Mononuclear cell (primary cell): ENCODE data around the gene RADIL. TPM values are rescaled to one million over a fixed set of nuclear protein-coding genes. Genes with fewer than 3 reads are reported as not detected.

Experiments used
- H3K27me3 ChIP-seq: 2 replicates; pipeline ENCODE4 v1.6.0; 2011; ENCODE audit warnings: low read length, control low read depth; ENCODE audit not compliant: insufficient read depth
- H3K4me1 ChIP-seq: 2 replicates; pipeline ENCODE4 v1.5.1; 2011; ENCODE audit warnings: mild to moderate bottlenecking, low read length, control low read depth; ENCODE audit not compliant: insufficient read depth
- H3K4me3 ChIP-seq: 2 replicates; pipeline ENCODE4 v1.5.1; 2011; ENCODE audit warnings: mild to moderate bottlenecking, low read length, moderate library complexity
- H3K9me3 ChIP-seq: 2 replicates; pipeline ENCODE4 v1.5.1; 2011; ENCODE audit warnings: low read depth, mild to moderate bottlenecking, control low read depth, low read length
- total RNA-seq: library from RNA; depleted of rRNA; stranded (reverse); fragments of >200 nt; gene quantifications from one replicate; pipeline ENCODE4 v1.2.3, GENCODE V29; 2012

Gene RADIL
- total RNA-seq, 1 donor: not detected

DNA sequence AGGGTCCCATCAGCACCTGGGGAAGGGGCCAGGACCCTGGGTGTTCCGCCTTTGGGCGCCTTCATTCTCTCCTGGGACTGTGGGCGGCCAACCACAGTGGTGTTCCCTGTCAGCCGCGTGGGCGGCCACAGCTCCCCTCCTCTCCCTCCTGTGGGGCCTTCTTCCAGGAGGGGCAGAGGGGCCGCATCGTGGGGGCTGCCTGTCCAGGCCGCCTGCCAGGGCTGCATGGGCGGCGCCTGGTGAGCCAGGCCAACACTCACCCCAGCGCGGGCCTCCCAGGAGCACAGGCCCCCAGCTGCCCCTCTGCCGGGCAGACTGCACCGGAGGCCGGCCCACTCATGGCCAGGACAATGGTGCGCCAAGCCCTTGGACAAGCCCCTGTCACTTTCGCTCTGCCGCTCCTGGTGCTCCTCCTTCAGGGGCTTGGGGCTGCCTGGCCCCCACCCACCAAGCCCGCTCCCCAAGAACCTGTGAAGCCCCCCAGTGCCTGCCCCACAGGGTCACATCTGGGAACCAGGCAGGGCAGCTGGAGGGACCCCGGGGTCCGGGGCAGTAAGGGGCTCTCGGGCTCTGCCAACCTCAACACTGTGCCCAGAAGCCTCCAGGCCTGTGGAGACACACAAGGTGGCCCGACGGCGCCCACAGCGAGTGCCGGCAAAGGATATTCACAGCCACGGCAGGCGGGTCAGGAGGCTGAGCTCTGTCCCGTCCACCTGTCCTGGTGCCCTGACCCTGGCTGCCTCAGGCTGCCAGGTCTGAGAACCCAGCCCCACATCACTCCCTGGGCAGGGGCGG is 65.3 kb downstream of the RADIL start:
- H3K9me3 ChIP-seq: no peaks in the 10 kb centered on the region

DNA sequence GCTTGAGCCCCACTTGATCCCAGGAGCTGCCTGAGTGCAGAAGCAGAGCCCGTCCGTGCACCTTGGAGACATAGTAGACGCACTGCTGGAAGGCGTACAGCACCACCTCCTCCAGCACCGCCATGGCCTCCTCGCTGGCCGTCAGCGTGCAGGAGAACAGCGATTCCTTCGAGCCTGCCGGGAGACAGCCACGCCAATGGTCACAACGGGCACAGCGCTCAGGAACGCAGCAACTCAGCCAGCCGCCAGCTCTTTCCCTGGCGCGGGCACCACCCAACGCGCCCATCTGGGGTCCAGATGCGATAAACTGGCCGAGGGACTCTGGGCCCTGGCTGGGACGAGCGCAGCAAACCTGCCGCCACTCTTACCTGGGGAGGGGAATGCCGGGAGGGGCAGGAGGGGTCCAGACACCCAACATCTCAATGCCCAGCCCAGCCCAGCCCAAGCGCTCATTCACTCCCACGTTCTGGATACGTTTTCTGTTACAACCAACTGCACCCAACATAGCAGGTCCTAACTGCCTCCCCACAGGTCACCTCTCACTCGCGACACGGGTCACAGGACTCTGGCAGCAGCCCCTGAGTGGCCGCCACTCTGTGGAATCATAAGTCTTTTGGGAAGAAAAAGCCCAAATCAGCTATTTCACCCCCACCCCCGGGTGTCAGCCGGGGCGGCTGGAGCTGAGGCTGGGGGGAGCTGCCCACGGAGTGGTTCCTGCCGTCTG is 66.2 kb downstream of the RADIL start:
- Histone ChIP-seq H3K27me3 (no peaks in the 10 kb centered on the region), H3K4me1 (no peaks in the 10 kb centered on the region), H3K4me3 (no peak overlapping the region), H3K9me3 (no peaks in the 10 kb centered on the region)

More for the DNA sequence above, 65.3 kb downstream of the RADIL start:
- Histone ChIP-seq H3K4me3 (no peak overlapping the region), H3K27me3 (no peaks in the 10 kb centered on the region), H3K4me1 (no peaks in the 10 kb centered on the region)

DNA sequence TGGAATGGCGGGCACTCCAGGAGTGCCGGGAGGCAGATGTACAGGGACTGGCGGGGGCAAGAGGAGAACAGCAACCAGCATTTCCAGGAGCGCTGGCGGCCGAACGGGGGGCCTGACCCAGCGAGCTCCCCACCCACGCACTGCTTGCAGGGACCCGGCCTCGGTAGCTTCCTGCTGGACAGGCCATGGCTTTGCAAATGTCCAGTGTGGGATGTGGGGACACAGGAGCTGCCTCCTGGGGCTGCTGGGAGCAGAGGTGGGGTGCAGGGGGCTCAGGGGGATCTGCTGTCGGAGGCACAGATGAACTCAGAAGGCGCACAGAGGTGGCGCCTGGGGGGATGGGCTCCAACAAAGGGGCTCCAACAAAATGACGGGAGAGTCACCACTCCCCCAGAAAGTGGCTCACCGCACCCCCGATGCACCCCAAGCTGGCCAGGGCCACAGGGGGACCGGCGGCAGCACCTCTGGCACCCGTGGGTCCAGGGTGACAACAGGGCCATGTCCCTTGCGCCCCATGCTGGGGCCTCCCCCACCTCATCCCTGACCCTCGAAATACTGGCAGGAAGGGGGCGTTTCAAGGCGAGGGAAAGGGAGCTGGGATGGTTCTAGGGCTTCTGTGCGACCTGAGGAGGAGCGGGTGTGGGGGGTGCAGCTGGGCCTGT is 67.0 kb downstream of the RADIL start:
- no peaks in the 10 kb centered on the region for H3K27me3 ChIP-seq
- H3K9me3 ChIP-seq: no peaks in the 10 kb centered on the region
- H3K4me3 ChIP-seq: no peak overlapping the region
- H3K4me1 ChIP-seq: no peaks in the 10 kb centered on the region

DNA sequence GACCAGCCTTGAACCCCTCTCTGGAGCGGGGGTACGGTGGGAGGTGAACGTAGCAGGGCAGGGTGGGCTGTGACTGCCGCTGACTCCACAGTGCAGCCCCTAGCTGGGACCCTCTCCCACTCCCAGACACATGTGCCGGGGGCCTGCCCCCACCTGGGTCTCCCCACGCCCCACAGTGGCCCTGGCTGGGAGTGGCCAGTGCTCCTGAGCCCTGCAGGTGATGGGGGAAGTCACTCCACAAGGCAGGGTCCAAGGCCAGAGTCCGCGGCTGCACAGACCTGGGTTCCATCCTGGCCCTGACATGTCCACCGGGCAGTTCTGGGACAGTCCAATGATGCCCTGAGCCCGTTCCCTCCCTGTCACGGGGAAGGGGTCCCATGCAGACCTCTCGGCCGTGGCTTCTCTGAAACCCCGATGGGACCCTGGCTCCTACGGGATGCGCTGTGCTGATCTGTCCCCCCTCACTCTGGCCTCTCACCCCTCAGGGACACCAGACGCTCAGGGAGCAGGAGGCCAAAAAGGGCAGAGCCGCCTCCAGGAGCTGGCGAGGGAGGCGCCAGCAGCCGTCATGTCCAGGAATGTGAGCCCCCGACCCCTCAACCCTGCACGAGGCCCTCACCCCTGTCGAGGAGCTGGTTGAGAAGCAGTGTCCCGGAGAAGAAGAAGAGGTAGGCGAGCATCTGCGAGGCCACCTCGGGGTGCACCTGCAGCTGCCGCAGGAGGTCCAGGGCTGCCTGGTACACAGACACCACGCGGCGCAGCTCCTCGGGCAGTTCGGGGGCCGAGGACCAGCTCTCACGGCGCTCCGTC is 67.7 kb downstream of the RADIL start:
- H3K27me3 ChIP-seq: no peaks in the 10 kb centered on the region
- no peak overlapping the region for H3K4me3 ChIP-seq
- H3K9me3 ChIP-seq: no peaks in the 10 kb centered on the region
- H3K4me1 ChIP-seq: no peaks in the 10 kb centered on the region

DNA sequence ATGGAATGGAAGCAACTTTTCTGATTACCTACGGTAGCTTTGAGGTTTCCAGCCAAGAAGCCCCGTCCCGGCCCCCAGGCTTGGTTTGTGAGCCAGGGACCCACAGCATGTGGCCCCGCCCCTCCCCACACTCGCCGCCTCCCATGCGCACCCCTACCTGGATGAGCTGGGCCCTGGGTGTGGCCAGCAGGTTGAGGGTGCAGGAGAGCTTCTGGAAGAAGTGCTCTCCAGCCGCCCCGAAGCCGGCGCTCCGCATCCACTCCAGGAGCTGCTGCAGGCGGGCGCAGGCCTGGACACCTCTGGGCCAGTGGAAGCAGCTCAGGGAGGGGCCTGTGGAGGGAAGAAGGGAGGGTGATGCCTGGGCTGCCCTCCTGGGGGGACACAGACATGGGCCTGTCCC is 68.4 kb downstream of the RADIL start:
- no peaks in the 10 kb centered on the region for H3K27me3 ChIP-seq
- H3K9me3 ChIP-seq: no peaks in the 10 kb centered on the region
- no peak overlapping the region for H3K4me3 ChIP-seq
- H3K4me1 ChIP-seq: no peaks in the 10 kb centered on the region

DNA sequence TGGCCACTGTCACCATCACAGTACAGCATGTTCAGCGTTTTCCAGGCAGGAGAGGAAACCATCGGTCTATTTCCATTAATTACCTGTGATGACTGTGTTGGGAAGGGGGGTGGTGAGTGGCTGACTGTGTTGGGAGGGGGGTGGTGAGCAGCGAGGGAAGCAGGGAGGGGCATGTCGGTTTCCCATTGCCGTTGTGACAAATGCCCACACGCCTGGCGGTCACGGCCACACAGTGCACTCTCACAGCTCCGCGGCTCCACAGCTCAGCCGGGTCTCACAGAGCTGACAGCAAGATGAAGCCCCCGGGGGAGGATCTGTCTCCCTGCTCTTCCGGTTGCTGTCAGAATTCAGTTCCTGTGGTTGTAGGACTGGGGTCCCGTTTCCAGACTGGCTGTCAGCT is 69.1 kb downstream of the RADIL start:
- Histone ChIP-seq H3K9me3 (no peaks in the 10 kb centered on the region), H3K4me1 (peaks cover 4% of the 10 kb centered on the region), H3K27me3 (no peaks in the 10 kb centered on the region), H3K4me3 (no peak overlapping the region)

DNA sequence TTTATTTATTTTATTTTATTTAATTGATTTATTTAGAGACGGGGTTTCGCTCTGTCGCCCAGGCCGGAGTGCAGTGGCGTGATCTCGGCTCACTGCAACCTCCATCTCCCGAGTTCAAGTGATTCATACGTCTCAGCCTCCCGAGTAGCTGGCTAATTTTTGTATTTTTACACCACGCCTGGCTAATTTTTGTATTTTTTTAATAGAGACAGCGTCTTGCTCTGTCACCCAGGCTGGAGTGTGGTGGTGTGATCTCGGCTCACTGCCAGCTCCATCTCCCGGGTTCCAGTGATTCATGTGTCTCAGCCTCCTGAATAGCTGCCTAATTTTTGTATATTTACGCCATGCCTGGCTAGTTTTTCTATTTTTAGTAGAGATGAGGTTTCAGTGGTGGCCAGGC is 73.8 kb downstream of the RADIL start:
- H3K27me3 ChIP-seq: peaks cover 3% of the 10 kb centered on the region
- no peak overlapping the region for H3K4me3 ChIP-seq
- peaks cover 7% of the 10 kb centered on the region for H3K4me1 ChIP-seq
- no peaks in the 10 kb centered on the region for H3K9me3 ChIP-seq

DNA sequence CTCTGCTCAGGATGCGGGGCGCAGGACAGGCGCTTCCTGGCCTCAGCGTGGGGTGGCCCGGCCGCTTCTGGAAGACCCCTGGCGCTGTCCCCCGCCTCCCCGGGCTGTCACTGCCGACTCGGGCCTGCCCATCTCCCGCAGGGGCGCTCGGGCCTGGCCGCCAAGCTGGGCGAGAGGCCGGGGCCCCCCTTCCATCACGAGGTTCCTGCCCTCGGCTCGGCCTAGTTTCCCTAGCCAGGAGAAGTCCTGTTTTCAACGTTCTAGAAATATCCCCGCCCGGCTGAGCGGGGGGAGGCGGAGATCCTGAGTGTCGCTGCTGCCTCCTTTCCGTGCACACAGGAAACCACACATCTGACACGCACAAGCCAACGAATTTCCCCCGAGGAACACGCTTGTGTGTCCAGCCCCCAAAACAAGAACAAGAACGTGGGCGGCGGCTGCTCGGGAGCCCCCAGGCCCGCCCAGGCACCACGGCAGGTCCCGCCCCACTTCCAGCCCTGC is 74.4 kb downstream of the RADIL start:
- H3K4me1 ChIP-seq: peaks cover 7% of the 10 kb centered on the region
- H3K4me3 ChIP-seq: no peak overlapping the region
- H3K9me3 ChIP-seq: no peaks in the 10 kb centered on the region
- peaks cover 3% of the 10 kb centered on the region for H3K27me3 ChIP-seq

DNA sequence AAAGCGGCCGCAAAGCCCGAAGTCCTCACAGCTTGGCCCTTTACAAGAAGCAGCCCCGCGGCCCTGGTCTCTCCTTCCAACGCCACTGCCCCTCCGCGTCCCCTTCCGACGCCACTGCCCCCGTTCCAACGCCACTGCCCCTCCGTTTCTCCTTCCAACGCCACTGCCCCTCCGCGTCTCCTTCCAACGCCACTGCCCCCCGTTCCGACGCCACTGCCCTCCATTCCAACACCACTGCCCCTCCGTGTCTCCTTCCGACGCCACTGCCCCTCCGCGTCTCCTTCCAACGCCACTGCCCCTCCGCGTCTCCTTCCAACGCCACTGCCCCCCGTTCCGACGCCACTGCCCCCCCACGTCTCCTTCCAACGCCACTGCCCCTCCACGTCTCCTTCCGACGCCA is 75.0 kb downstream of the RADIL start:
- Histone ChIP-seq H3K27me3 (peaks cover 3% of the 10 kb centered on the region), H3K4me3 (no peak overlapping the region), H3K4me1 (peaks cover 7% of the 10 kb centered on the region), H3K9me3 (no peaks in the 10 kb centered on the region)

DNA sequence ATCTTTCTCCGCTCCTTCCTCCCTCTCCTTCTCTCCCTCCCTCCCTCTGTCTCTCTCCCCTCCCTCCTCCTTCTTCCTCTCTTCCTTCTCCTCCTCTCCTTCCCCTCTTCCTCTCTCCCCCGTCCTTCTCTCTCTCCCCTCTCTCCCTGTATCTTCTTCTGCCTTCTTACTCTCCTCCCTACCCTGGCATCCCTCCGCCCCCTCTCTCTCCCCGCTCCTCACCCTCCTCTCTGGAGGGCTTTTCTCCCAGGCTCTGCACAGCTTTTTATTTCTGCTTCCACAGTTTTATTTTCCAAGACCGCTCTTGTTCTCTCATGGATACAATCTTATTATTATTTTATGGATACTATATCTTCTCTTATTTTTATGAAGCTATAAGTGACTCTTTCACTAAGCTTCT is 75.5 kb downstream of the RADIL start:
- peaks cover 3% of the 10 kb centered on the region for H3K27me3 ChIP-seq
- H3K4me1 ChIP-seq: peaks cover 7% of the 10 kb centered on the region
- H3K9me3 ChIP-seq: no peaks in the 10 kb centered on the region
- no peak overlapping the region for H3K4me3 ChIP-seq

DNA sequence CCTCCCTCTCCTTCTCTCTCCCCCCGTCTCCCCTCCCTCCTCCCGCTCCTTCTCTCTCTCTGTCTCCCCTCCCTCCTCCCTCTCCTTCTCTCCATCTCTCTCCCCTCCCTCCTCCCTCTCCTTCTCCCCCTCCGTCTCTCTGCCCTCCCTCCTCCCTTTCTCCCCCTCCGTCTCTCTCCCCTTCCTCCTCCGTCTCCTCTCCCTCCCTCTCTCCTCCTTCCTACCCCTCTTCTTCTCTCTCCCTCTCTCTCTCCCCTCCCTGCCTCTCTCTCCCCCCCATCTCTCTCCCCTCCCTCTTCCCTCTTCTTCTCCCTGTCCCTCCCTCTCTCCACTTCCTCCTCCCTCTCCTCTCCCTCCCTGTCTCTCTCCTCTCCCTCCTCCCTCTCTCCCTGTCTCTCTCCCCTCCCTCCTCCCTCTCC is 75.9 kb downstream of the RADIL start:
- H3K4me3 ChIP-seq: no peak overlapping the region
- peaks cover 7% of the 10 kb centered on the region for H3K4me1 ChIP-seq
- peaks cover 3% of the 10 kb centered on the region for H3K27me3 ChIP-seq
- no peaks in the 10 kb centered on the region for H3K9me3 ChIP-seq

DNA sequence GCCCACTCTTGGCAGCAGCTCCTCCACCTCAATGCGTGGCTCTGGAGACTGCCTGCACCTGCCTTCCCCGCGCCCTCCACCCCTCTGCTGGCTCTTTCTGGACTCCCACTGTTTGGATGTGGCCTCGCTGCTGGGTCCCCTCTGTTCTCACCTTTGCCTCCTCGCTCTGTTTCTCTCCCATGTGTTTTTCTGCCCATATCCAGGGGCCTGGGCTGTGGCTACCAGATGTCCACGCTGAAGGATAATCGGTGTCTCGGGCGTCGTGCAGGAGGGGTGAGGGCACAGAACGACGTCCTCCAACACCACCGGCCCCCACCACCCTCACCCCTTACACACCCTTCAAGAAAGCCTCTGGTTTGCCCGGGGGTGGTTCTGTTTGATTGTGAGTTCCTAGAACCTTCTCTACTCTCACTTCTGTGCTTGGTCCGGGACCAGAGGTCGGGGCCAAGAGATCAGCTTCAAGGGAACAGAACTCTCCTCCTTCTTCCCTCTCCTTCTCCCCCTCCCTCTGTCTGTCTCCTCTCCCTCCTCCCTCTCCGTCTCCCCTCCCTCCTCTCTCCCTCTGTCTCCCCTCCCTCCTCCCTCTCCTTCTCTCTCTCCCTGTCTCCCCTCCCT is 76.4 kb downstream of the RADIL start:
- Histone ChIP-seq H3K9me3 (no peaks in the 10 kb centered on the region), H3K4me3 (no peak overlapping the region), H3K27me3 (peaks cover 3% of the 10 kb centered on the region), H3K4me1 (peaks cover 7% of the 10 kb centered on the region)

DNA sequence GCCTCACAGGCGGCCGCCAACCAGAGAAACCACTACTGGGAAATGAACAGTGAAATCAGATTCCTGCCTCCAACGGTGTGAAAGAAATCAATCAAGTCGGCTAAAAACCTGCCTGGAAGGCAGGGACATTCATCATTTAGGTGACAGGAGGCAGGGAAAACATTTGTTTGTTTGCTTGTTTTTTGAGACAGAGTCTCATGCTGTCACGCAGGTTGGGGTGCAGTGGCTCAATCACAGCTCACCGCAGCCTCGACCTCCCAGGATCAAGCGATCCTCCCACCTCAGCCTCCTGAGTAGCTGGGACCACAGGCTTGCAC is 77.6 kb downstream of the RADIL start:
- Histone ChIP-seq H3K4me3 (no peak overlapping the region), H3K9me3 (no peaks in the 10 kb centered on the region), H3K27me3 (peaks cover 3% of the 10 kb centered on the region), H3K4me1 (peaks cover 7% of the 10 kb centered on the region)

DNA sequence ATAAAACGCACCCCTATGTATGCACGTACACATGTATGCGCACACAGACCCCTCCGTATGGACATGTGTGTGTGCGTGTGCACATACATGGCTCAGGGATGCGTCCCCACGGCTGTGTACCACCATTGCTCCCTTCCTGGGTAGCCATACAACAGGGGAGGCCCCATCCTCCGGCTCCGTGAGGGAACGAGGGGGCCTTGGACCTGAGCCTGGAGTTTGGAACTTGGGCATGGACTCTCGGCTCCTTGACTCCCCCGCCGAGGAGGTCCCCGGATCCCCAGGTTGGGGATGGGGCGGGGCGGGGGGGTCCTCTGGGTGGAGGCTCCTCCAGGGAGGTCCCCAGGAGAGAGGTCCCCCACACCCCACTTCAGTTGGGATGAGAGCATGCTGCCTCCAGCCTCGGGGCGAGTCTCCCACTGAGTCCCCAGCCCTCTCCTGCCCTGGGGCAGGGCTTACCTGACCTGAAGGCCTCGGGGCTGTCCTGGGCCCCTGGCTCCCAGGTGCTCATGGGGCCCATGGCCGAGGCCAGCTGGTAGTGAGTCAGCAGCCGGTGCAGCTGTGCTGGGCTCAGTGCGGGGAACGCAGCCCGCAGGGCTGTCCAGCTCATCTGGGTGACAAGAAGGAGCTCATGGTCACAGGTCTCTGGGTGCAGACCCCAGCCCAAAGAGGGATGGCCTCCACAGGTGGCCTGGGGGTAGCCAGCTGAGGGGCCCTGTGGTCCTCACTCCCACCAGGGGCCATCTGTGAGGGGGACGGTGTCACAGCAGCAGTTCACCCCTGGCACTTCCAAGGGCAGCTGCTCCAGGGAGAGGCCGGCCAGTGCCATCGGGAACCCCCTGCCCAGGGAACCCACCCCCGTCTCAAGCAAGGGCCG is 78.2 kb downstream of the RADIL start:
- Histone ChIP-seq H3K9me3 (no peaks in the 10 kb centered on the region), H3K27me3 (peaks cover 3% of the 10 kb centered on the region), H3K4me3 (no peak overlapping the region), H3K4me1 (peaks cover 7% of the 10 kb centered on the region)
